HepG2 (cell line): ENCODE results near the gene C2orf49. TPM values are rescaled to one million over a fixed set of nuclear protein-coding genes. Genes with fewer than 3 reads are reported as not detected.

ENCODE experiments used
- ATAC-seq: fragments of 200-7000 bp; cut with Tn5 transposase; 3 replicates; pipeline ENCODE4 v1.9.1; 2020; ENCODE audit warnings: mild to moderate bottlenecking, moderate library complexity
- BruUV-seq: library from RNA; stranded (reverse); fragments of 400-500 nt; replicated peaks from 2 replicates; lab custom pipeline; 2021; lab: Mats Ljungman, UMichigan
- CTCF ChIA-PET: fragments of 300-600 bp; formaldehyde crosslinking; extraction: SDS; loops from one replicate; lab custom pipeline; 2021; ENCODE audit warnings: low total read pairs, inconsistent platforms, low intra/inter-chr PET ratio; lab: Yijun Ruan, JAX
- POLR2A ChIA-PET: fragments of 350-600 bp; sonication (Branson Sonifier 250); formaldehyde crosslinking; loops from one replicate; lab custom pipeline; 2020; ENCODE audit warnings: antibody characterized with exemption, inconsistent platforms; lab: Yijun Ruan, JAX
- DNase-seq: peaks from one replicate; pipeline ENCODE4 v3.0.0-alpha.2; 2015; ENCODE audit warnings: low spot score
- FAIRE-seq: peaks from 3 replicates; lab custom pipeline; 2011; peaks lifted over from hg19 to GRCh38; lab: Jason Lieb, UNC
- H2AFZ ChIP-seq: one replicate; pipeline ENCODE4 v1.6.1; 2011; ENCODE audit warnings: low read length, inconsistent platforms
- H3K27ac ChIP-seq: fragments of 300-600 bp; 3 replicates; pipeline ENCODE4 v1.8.0; 2011; ENCODE audit warnings: mixed run types, mild to moderate bottlenecking, mixed read lengths, low read length, inconsistent platforms; ENCODE audit not compliant: insufficient read depth; ENCODE audit errors: extremely low read length
- H3K27me3 ChIP-seq, 2 experiments: fragments of 200-600 bp in 1 of 2; 2 replicates in 1 of 2; 3 replicates in 1 of 2; pipeline versions ENCODE4 v1.6.0 to v1.8.0; 2011; ENCODE audit warnings: low read length in 2 of 2, mild to moderate bottlenecking in 2 of 2, moderate library complexity in 2 of 2, inconsistent platforms in 1 of 2; ENCODE audit not compliant: insufficient read depth in 2 of 2, control insufficient read depth in 1 of 2
- H3K36me3 ChIP-seq, 2 experiments: fragments of 200-600 bp in 1 of 2; replicated peaks in 1 of 2; 2 replicates in 1 of 2; 3 replicates in 1 of 2; pipeline versions ENCODE4 v1.5.1 to v1.8.0; 2011; ENCODE audit warnings: low read length in 2 of 2, inconsistent platforms in 1 of 2; ENCODE audit not compliant: insufficient read depth in 2 of 2, control insufficient read depth in 1 of 2
- H3K4me1 ChIP-seq: 2 replicates; pipeline ENCODE4 v1.5.1; 2012; ENCODE audit warnings: low read length, inconsistent platforms; ENCODE audit not compliant: insufficient read depth
- H3K4me2 ChIP-seq: 2 replicates; pipeline ENCODE4 v1.6.0; 2011; ENCODE audit warnings: low read depth, low read length, inconsistent platforms
- H3K4me3 ChIP-seq, 3 experiments: fragments of 200-600 bp in 1 of 3; sonication (generic), shearing (Covaris generic) in 1 of 3; replicated peaks in 1 of 3; 2 replicates each; pipeline ENCODE4 v1.5.1; 2011 to 2016; ENCODE audit warnings: low read length in 3 of 3, inconsistent platforms in 2 of 3, low read depth in 2 of 3, mild to moderate bottlenecking in 2 of 3, control low read depth in 1 of 3, mixed read lengths in 1 of 3; ENCODE audit not compliant: insufficient read depth in 1 of 3
- H3K79me2 ChIP-seq: one replicate; pipeline ENCODE4 v1.6.1; 2011; ENCODE audit warnings: low read length, inconsistent platforms; ENCODE audit not compliant: insufficient read depth
- H3K9ac ChIP-seq: 2 replicates; pipeline ENCODE4 v1.6.0; 2011; ENCODE audit warnings: mild to moderate bottlenecking, low read depth, low read length, inconsistent platforms; ENCODE audit not compliant: insufficient read depth
- H3K9me3 ChIP-seq: 2 replicates; pipeline ENCODE4 v1.5.1; 2012; ENCODE audit warnings: mild to moderate bottlenecking, low read length
- H4K20me1 ChIP-seq: 2 replicates; pipeline ENCODE4 v1.6.0; 2011; ENCODE audit warnings: inconsistent platforms, mild to moderate bottlenecking, low read length, moderate library complexity; ENCODE audit not compliant: insufficient read depth
- ARHGAP35 ChIP-seq: sonication (generic); formaldehyde crosslinking; IDR thresholded peaks from 2 replicates; pipeline ENCODE4 v1.9.0; 2022; ENCODE audit warnings: mild to moderate bottlenecking, inconsistent platforms, moderate library complexity, missing genetic modification reagents, borderline replicate concordance
- ARNTL ChIP-seq: sonication (generic); formaldehyde crosslinking; IDR thresholded peaks from 2 replicates; pipeline ENCODE4 v1.4.0; 2020; ENCODE audit warnings: mild to moderate bottlenecking, missing genetic modification reagents
- ETV5 ChIP-seq: IDR thresholded peaks from 2 replicates; pipeline ENCODE4 v1.6.1; 2018; ENCODE audit warnings: missing biosample characterization, missing genetic modification reagents, inconsistent platforms, borderline replicate concordance
- KDM2A ChIP-seq: sonication (generic); formaldehyde crosslinking; IDR thresholded peaks from 2 replicates; pipeline ENCODE4 v1.4.0; 2020; ENCODE audit warnings: low read depth, missing genetic modification reagents, borderline replicate concordance
- NAIF1 ChIP-seq: sonication (generic); formaldehyde crosslinking; IDR thresholded peaks from 2 replicates; pipeline ENCODE4 v1.5.0; 2020; ENCODE audit warnings: mild to moderate bottlenecking, missing genetic modification reagents, borderline replicate concordance
- POLR2A ChIP-seq, 2 experiments: IDR thresholded peaks; 2 replicates each; pipeline ENCODE4 v1.6.1; 2011; ENCODE audit warnings: low read depth in 2 of 2, low read length in 2 of 2, mild to moderate bottlenecking in 1 of 2, moderate library complexity in 1 of 2; ENCODE audit not compliant: insufficient read depth in 1 of 2
- ZNF234 ChIP-seq: sonication (generic); formaldehyde crosslinking; conservative IDR thresholded peaks from 2 replicates; pipeline ENCODE4 v1.5.1; 2020; ENCODE audit warnings: mild to moderate bottlenecking, missing genetic modification reagents
- ZNF235 ChIP-seq: sonication (generic); formaldehyde crosslinking; IDR thresholded peaks from 2 replicates; pipeline ENCODE4 v1.8.1; 2023; ENCODE audit warnings: mild to moderate bottlenecking, missing genetic modification reagents, borderline replicate concordance
- WGBS: methylation state at CpG from one replicate; pipeline ENCODE4 v1.1.6; 2017; ENCODE audit warnings: low lambda C conversion rate; 5-methylcytosine and 5-hydroxymethylcytosine counted together
- in situ Hi-C: cut with HindIII; loops from 2 replicates; pipeline ENCODE4 v1.10.0; 2017; ENCODE audit warnings: low pct_unique_long_range_greater_than_20kb; ENCODE audit not compliant: extremely low pct_ligation_motif_present
- intact Hi-C: fragments of 100-400 bp; cut with micrococcal nuclease; formaldehyde crosslinking; loops from one replicate; pipeline ENCODE4 v1.10.0; 2022; ENCODE audit not compliant: unreplicated experiment
- polyA plus RNA-seq, 8 experiments: library from polyadenylated mRNA; depleted of rRNA in 3 of 8; stranded (reverse) in 7 of 8; unstranded in 1 of 8; fragments of >200 nt; fragmentation: Illumina TruSeq in 4 of 8; extraction: Trizol in 4 of 8; gene quantifications; 2 replicates each; pipeline versions ENCODE4 v1.2.1 to v1.2.3, GENCODE V29; 2011 to 2016; ENCODE audit warnings: low read depth in 4 of 8, missing spikeins in 1 of 8, mixed read lengths in 1 of 8; ENCODE audit not compliant: insufficient read depth in 1 of 8
- total RNA-seq, 5 experiments: library from RNA; depleted of rRNA; stranded (reverse); fragments of >200 nt; fragmentation: Illumina TruSeq; extraction: Trizol; gene quantifications; 2 replicates each; pipeline ENCODE4 v1.2.3, GENCODE V29; 2016; ENCODE audit warnings: low read depth in 1 of 5
- TF ChIP-seq, protein P1 (sequence below): IDR thresholded peaks from 2 replicates; pipeline ENCODE4 v1.6.1; 2016

Gene C2orf49
- total and polyA plus RNA-seq, 2 of the 13 experiments (the other 11 are each of a cell fraction or from before 2014, with no cell fraction given) = 24.7 to 28.8 TPM

DNA sequence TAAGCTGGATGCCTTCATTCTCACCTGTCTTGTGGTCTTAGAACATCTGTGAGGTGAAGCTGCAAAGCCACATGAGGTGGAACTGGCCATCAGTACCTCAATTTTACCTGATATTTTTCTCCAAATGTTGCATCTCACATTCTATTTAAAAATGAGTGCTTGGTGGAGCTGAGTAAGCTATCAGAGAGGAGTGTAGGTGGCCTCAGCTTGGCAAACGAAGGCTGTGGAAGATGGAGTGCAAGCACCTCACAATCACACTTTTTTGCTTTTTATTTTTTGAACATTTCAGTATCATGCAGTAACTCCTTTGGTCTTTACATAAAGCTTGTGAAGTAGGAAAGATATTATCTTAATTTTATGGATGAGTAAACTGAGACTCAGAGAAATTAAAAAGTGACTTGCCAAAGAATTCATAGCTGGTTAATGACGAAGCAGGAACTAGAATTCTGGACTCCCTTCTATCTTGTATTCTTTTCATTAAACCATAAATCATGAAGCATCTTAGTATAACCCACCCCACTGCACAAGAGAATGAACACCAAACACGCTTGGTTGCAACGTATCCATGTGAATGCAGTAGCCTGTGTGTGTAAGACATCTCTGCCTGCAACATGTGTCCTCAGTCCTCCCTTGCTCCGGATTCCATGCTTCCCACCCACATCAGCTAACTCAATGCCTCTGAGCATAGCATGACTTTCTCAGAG lies 27.2 kb downstream of the C2orf49 start:
- ChIA-PET POLR2A (no interaction called here), CTCF (no interaction called here)
- no peak for DNase-seq
- no TSS peak for BruUV-seq
- Histone ChIP-seq H4K20me1 (no peaks in the 10 kb centered on the region), H3K36me3 (peaks cover 20 to 29% of the 10 kb centered on the region in 2 experiments), H3K27ac (no peak overlapping the region), H3K4me3 (no peak overlapping the region), H3K79me2 (no peaks in the 10 kb centered on the region), H3K4me2 (no peak overlapping the region), H3K27me3 (no peaks in the 10 kb centered on the region), H3K9me3 (no peaks in the 10 kb centered on the region), H3K9ac (no peak overlapping the region), H2AFZ (no peak overlapping the region), H3K4me1 (0 out of 2 replicates have a peak, but pooled peaks cover 2% of the 10 kb centered on the region)
- FAIRE-seq = no peak
- ATAC-seq = no peak
- in situ Hi-C loops = no loop called here
- WGBS = 91% methylated on average over 5 of the region's 5 CpGs
- TF ChIP-seq ZNF234 (CRISPR knock-in tag) (no peak), ZNF235 (CRISPR knock-in tag) (no peak), KDM2A (CRISPR knock-in tag) (no peak), ARNTL (no peak), ETV5 (CRISPR knock-in tag) (no peak), NAIF1 (no peak), ARHGAP35 (CRISPR knock-in tag) (no peak), POLR2A (IDR thresholded peaks at IDR 0.05; ENCODE audit: insufficient read depth in 1 of 2, low read depth in 2 of 2, low read length in 2 of 2) (0 out of 4 replicates have a peak, but pooled peaks of 1 of the 2 experiments have one; percentile 20)
- TF ChIP-seq, protein P1, sequence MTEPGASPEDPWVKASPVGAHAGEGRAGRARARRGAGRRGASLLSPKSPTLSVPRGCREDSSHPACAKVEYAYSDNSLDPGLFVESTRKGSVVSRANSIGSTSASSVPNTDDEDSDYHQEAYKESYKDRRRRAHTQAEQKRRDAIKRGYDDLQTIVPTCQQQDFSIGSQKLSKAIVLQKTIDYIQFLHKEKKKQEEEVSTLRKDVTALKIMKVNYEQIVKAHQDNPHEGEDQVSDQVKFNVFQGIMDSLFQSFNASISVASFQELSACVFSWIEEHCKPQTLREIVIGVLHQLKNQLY (CRISPR knock-in tag) = no peak
- intact Hi-C loops = no loop called here
